Vagina (tissue), 2 donors: ENCODE measurements around the gene TEX44.

Experiments
- CTCF ChIP-seq, 3 experiments: fragments of 450-650 bp in 2 of 3; fragments of 200-600 bp in 1 of 3; sonication (generic) in 1 of 3; IDR thresholded peaks; one replicate each; pipeline ENCODE4 v1.5.1; 2017 to 2019; ENCODE audit warnings: antibody characterized with exemption in 3 of 3, mild to moderate bottlenecking in 2 of 3, moderate library complexity in 2 of 3
- POLR2A ChIP-seq, 2 donors: fragments of 450-650 bp; IDR thresholded peaks; one replicate each; pipeline ENCODE4 v1.6.1; 2017; ENCODE audit warnings: antibody characterized with exemption in 2 of 2, mild to moderate bottlenecking in 2 of 2, moderate library complexity in 2 of 2
- POLR2AphosphoS5 ChIP-seq, 2 donors: sonication (generic); formaldehyde crosslinking; IDR thresholded peaks; one replicate each; pipeline ENCODE4 v1.9.0; 2017; ENCODE audit warnings: antibody characterized with exemption in 2 of 2, mild to moderate bottlenecking in 2 of 2, low read depth in 1 of 2; ENCODE audit not compliant: insufficient read depth in 1 of 2

- TF ChIP-seq CTCF (IDR thresholded peaks at IDR 0.05) = no peak
- TF ChIP-seq POLR2A (IDR thresholded peaks at IDR 0.05) = no peak
- no peak for TF ChIP-seq POLR2AphosphoS5 (IDR thresholded peaks at IDR 0.05; ENCODE audit: insufficient read depth in 1 of 2, low read depth in 1 of 2)
Observed at GRCh38 chr2:231626449-231626848, 33.8 kb downstream of the TEX44 start.
